ENCODE results near the gene DCLRE1C. TPM values are rescaled to one million over a fixed set of nuclear protein-coding genes. Genes with fewer than 3 reads are reported as not detected.

Gene DCLRE1C
- total and polyA plus RNA-seq, 2 donors (not counting 3 experiments of a cell fraction or from before 2014, with no cell fraction given): 2.1 to 15.8 TPM

GRCh38 chr10:14925268-14925667, 28.6 kb downstream of the DCLRE1C start:
- intact Hi-C loops (cut with micrococcal nuclease) (no loop called here), dilution Hi-C loops (cut with MboI; ENCODE audit: extremely low pct_ligation_motif_present, low sequenced_read_pairs) (no loop called here)
- ChIA-PET POLR2A (no interaction called here), CTCF (no interaction called here)
- Histone ChIP-seq H3K9me3 (replicated peaks; ENCODE audit: control insufficient read depth, insufficient read depth, low read length) (no peaks in the 10 kb centered on the region), H3K27me3 (ENCODE audit: control insufficient read depth in 2 of 2, insufficient read depth in 2 of 2, low read length in 2 of 2) (no peaks in the 10 kb centered on the region), H3K4me3 (replicated peaks in 1 of 3; ENCODE audit: insufficient read depth in 1 of 3, low read depth in 1 of 3, low read length in 3 of 3) (no peak overlapping the region), H3K27ac (ENCODE audit: insufficient read depth, low read depth, low read length) (no peak overlapping the region), H3K79me2 (ENCODE audit: control insufficient read depth, insufficient read depth, low read length) (no peaks in the 10 kb centered on the region), H3K4me1 (ENCODE audit: control insufficient read depth, extremely low read depth, insufficient read depth, low read length) (no peaks in the 10 kb centered on the region), H3K9ac (replicated peaks; ENCODE audit: extremely low read depth, insufficient read depth, low read length) (no peak overlapping the region), H3K36me3 (ENCODE audit: control insufficient read depth in 2 of 2, extremely low read depth in 1 of 2, insufficient read depth in 2 of 2, low read length in 2 of 2) (peaks cover 10 to 13% of the 10 kb centered on the region in 2 experiments), H3K4me2 (ENCODE audit: insufficient read depth, low read length) (no peak overlapping the region), H2AFZ (ENCODE audit: low read depth, low read length) (no peak overlapping the region), H3K9me1 (replicated peaks; ENCODE audit: control insufficient read depth, extremely low read depth, insufficient read depth, low read length) (no peaks in the 10 kb centered on the region), H4K20me1 (replicated peaks; ENCODE audit: control insufficient read depth, extremely low read depth, insufficient read depth, low read length) (no peaks in the 10 kb centered on the region)
- no peak for DNase-seq (ENCODE audit: low read depth, low spot score)
- no TSS peak for BruUV-seq (replicated peaks)
- no peak for FAIRE-seq
- no peak for TF ChIP-seq MAX (IDR thresholded peaks at IDR 0.05; ENCODE audit: insufficient read depth, insufficient read length)

DNA sequence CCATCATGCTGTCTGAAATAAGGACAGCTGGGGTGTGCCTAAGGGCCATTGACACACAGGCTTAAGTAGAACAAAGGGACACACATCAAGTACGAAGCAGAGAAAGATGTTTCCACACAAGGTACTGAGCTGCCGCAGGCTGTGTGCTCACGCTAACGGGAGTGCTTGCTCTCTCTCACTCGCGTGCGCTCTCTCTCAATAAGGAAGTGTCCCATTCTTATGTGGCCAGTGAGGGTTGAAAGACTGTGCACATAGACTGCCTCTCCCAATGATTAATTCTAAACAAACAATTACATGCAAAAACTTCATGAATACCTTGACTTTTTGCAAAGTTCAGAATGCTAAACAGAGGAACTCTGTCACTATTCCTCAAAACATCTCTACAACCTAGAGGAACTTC, 29.9 kb downstream of the DCLRE1C start:
- H3K4me2 ChIP-seq (ENCODE audit: insufficient read depth, low read length): no peak overlapping the region
- no peaks in the 10 kb centered on the region for H4K20me1 ChIP-seq (replicated peaks; ENCODE audit: control insufficient read depth, extremely low read depth, insufficient read depth, low read length)
- FAIRE-seq (no peak), DNase-seq (ENCODE audit: low read depth, low spot score) (no peak)
- H3K27me3 ChIP-seq (ENCODE audit: control insufficient read depth in 2 of 2, insufficient read depth in 2 of 2, low read length in 2 of 2): no peaks in the 10 kb centered on the region
- no peak for TF ChIP-seq GATA2 (IDR thresholded peaks at IDR 0.05; ENCODE audit: insufficient read depth, insufficient read length, low read depth, low read length)
- TF ChIP-seq MYC (IDR thresholded peaks at IDR 0.05; ENCODE audit: low read depth, low read length): no peak
- no peak for TF ChIP-seq EZH2 (IDR thresholded peaks at IDR 0.05; ENCODE audit: borderline replicate concordance, low read depth, low read length, severe bottlenecking)
- TF ChIP-seq MAX (IDR thresholded peaks at IDR 0.05; ENCODE audit: insufficient read depth, insufficient read length): no peak
- no peak for TF ChIP-seq POLR2AphosphoS5 (IDR thresholded peaks at IDR 0.05; ENCODE audit: insufficient read depth, low read depth, low read length)
- no peak for TF ChIP-seq POLR2A (IDR thresholded peaks at IDR 0.05; ENCODE audit: low read depth, low read length)
- TF ChIP-seq, protein P1, sequence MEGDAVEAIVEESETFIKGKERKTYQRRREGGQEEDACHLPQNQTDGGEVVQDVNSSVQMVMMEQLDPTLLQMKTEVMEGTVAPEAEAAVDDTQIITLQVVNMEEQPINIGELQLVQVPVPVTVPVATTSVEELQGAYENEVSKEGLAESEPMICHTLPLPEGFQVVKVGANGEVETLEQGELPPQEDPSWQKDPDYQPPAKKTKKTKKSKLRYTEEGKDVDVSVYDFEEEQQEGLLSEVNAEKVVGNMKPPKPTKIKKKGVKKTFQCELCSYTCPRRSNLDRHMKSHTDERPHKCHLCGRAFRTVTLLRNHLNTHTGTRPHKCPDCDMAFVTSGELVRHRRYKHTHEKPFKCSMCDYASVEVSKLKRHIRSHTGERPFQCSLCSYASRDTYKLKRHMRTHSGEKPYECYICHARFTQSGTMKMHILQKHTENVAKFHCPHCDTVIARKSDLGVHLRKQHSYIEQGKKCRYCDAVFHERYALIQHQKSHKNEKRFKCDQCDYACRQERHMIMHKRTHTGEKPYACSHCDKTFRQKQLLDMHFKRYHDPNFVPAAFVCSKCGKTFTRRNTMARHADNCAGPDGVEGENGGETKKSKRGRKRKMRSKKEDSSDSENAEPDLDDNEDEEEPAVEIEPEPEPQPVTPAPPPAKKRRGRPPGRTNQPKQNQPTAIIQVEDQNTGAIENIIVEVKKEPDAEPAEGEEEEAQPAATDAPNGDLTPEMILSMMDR (IDR thresholded peaks at IDR 0.05; ENCODE audit: extremely low read depth in 1 of 2, insufficient read depth in 1 of 2, low read depth in 1 of 2, low read length in 2 of 2): no peak
- no peak for TF ChIP-seq FOS (IDR thresholded peaks at IDR 0.05; ENCODE audit: borderline replicate concordance, insufficient read depth, low read length)
- TF ChIP-seq JUN (IDR thresholded peaks at IDR 0.05; ENCODE audit: borderline replicate concordance, insufficient read depth, insufficient read length, low read depth): no peak
- BruUV-seq (replicated peaks): no TSS peak
- no peaks in the 10 kb centered on the region for H3K9me3 ChIP-seq (replicated peaks; ENCODE audit: control insufficient read depth, insufficient read depth, low read length)
- ChIA-PET CTCF (no interaction called here), POLR2A (no interaction called here)
- dilution Hi-C loops (cut with MboI; ENCODE audit: extremely low pct_ligation_motif_present, low sequenced_read_pairs): no loop called here
- H2AFZ ChIP-seq (ENCODE audit: low read depth, low read length): no peak overlapping the region
- H3K9ac ChIP-seq (replicated peaks; ENCODE audit: extremely low read depth, insufficient read depth, low read length): no peak overlapping the region
- no peaks in the 10 kb centered on the region for H3K4me1 ChIP-seq (ENCODE audit: control insufficient read depth, extremely low read depth, insufficient read depth, low read length)
- no peak overlapping the region for H3K4me3 ChIP-seq (replicated peaks in 1 of 3; ENCODE audit: insufficient read depth in 1 of 3, low read depth in 1 of 3, low read length in 3 of 3)
- no peaks in the 10 kb centered on the region for H3K79me2 ChIP-seq (ENCODE audit: control insufficient read depth, insufficient read depth, low read length)
- H3K36me3 ChIP-seq (ENCODE audit: control insufficient read depth in 2 of 2, extremely low read depth in 1 of 2, insufficient read depth in 2 of 2, low read length in 2 of 2): peaks cover 10 to 16% of the 10 kb centered on the region in 2 experiments
- no peak overlapping the region for H3K27ac ChIP-seq (ENCODE audit: insufficient read depth, low read depth, low read length)
- H3K9me1 ChIP-seq (replicated peaks; ENCODE audit: control insufficient read depth, extremely low read depth, insufficient read depth, low read length): no peaks in the 10 kb centered on the region
- intact Hi-C loops (cut with micrococcal nuclease): no loop called here

Data from endothelial cell of umbilical vein (primary cell).